Activated T-helper 17 cell treated with anti-CD3 and anti-CD28 coated beads, Interleukin-2, amount 50 U/mL, for 72 hours (primary cell): ENCODE results near the gene EGR1. TPM values are rescaled to one million over a fixed set of nuclear protein-coding genes. Genes with fewer than 3 reads are reported as not detected.
"Not testable (repeated sequence)": the region's sequence is repeated elsewhere in the genome, so short reads cannot be mapped to it uniquely, and the experiment has no call there.

Experiments
- ATAC-seq: fragments of 150-1000 bp; cut with Tn5 transposase; replicated peaks from 2 replicates; pipeline ENCODE4 v1.10.0; 2021; ENCODE audit warnings: mild to moderate bottlenecking, moderate library complexity
- H3K27ac Mint-ChIP-seq: one replicate; pipeline ENCODE4 v1.8.0; 2022; ENCODE audit warnings: mixed read lengths
- H3K27me3 Mint-ChIP-seq: one replicate; pipeline ENCODE4 v1.8.0; 2022; ENCODE audit warnings: mixed read lengths
- H3K36me3 Mint-ChIP-seq: one replicate; pipeline ENCODE4 v1.8.0; 2022; ENCODE audit warnings: low read depth, mild to moderate bottlenecking, mixed read lengths
- H3K4me1 Mint-ChIP-seq: one replicate; pipeline ENCODE4 v1.8.0; 2022; ENCODE audit warnings: mixed read lengths
- H3K4me3 Mint-ChIP-seq: one replicate; pipeline ENCODE4 v1.8.0; 2022; ENCODE audit warnings: mild to moderate bottlenecking, mixed read lengths
- H3K9me3 Mint-ChIP-seq: one replicate; pipeline ENCODE4 v1.8.0; 2022; ENCODE audit warnings: mixed read lengths
- total RNA-seq, 2 donors: library from RNA; stranded (reverse); gene quantifications; one replicate each; pipeline ENCODE4 v1.2.3, GENCODE V29; 2022

Gene EGR1
- total RNA-seq, 2 donors from 2014 or later, result 14.0 to 77.6 TPM

DNA sequence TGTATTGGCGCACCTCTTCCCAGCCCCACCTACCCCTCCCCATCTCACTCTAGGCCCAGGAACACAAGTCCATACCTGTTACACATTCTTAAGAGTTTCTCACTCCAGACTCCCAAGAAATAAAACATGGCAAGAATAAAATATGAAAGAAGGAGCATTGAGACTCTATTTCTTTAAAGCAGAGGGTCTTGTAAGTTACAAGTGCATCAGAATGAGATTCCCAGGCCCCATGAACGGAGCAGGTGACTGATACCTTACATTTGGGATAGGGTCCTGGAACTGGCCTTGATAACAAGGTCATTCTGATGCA lies 5.7 kb downstream of the EGR1 start:
- H3K4me3 Mint-ChIP-seq, result no peak overlapping the region
- peaks cover 30% of the 10 kb centered on the region for H3K36me3 Mint-ChIP-seq
- H3K9me3 Mint-ChIP-seq, result no peaks in the 10 kb centered on the region
- H3K4me1 Mint-ChIP-seq, result peaks cover 22% of the 10 kb centered on the region
- no peak for ATAC-seq
- no peak overlapping the region for H3K27ac Mint-ChIP-seq
- peaks cover 5% of the 10 kb centered on the region for H3K27me3 Mint-ChIP-seq

DNA sequence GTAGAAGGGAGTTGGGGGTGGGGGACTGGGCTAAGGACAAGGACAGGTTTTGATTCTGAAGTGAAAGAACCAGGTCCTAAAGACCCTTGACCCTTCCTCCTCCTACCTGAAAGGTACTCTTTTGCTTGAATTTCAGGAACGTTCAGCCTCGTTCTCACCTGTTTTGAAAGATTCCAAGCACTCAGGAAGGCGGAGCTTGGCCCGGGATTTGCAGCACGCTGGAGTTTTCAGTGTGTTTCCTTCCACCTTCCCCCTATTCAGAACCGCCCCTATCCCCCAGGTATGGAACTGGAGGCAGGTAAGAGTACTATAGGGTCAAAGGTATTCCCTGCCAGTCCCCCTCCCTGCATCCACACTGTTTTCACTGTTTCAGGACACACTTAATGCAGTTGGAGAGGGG lies 7.1 kb downstream of the EGR1 start:
- Mint-ChIP-seq H3K27ac (no peak overlapping the region), H3K36me3 (peaks cover 16% of the 10 kb centered on the region), H3K27me3 (peaks cover 5% of the 10 kb centered on the region), H3K4me3 (no peak overlapping the region), H3K4me1 (peaks cover 15% of the 10 kb centered on the region), H3K9me3 (no peaks in the 10 kb centered on the region)
- ATAC-seq, result no peak

DNA sequence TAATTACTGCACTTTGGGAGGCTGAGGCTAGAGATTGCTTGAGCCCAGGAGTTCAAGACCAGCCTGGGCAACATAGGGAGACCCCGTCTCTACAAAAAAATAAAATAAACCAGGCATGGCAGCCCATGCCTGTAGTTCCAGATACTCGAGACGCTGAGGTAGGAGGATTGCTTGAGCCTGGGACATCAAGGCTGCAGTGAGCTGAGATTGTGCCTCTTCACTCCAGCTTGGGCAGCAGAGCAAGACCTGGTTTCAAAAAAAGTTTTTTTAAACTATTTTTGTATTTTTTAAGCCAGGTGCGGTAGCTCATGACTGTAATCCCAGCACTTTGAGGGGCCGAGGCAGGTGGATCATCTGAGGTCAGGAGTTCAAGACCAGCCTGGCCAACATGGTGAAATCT lies 7.9 kb downstream of the EGR1 start:
- not testable (repeated sequence) for H3K4me1 Mint-ChIP-seq, H3K9me3 Mint-ChIP-seq, H3K36me3 Mint-ChIP-seq, H3K4me3 Mint-ChIP-seq, H3K27ac Mint-ChIP-seq, H3K27me3 Mint-ChIP-seq, ATAC-seq

DNA sequence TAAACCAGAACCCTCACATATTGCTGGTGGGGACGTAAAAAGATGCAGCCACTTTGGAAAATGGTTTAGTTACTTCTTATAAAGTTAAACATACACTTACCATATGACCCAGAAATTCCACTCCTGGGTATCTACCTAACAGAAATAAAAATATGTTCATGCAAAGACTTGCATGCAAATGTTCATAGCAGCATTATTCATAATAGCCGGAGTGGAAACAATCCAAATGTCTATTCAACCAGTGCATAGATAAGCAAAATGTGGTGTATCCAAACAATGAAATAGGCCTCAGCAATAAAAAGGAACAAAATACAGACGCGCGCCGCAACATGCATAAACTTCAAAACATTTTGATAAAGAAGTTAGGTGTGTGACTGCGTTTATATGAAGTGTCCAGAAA lies 11.6 kb downstream of the EGR1 start:
- no peak overlapping the region for H3K4me3 Mint-ChIP-seq
- no peak overlapping the region for H3K27ac Mint-ChIP-seq
- H3K36me3 Mint-ChIP-seq, result no peaks in the 10 kb centered on the region
- H3K9me3 Mint-ChIP-seq, result no peaks in the 10 kb centered on the region
- peaks cover 9% of the 10 kb centered on the region for H3K27me3 Mint-ChIP-seq
- no peak for ATAC-seq
- no peaks in the 10 kb centered on the region for H3K4me1 Mint-ChIP-seq

DNA sequence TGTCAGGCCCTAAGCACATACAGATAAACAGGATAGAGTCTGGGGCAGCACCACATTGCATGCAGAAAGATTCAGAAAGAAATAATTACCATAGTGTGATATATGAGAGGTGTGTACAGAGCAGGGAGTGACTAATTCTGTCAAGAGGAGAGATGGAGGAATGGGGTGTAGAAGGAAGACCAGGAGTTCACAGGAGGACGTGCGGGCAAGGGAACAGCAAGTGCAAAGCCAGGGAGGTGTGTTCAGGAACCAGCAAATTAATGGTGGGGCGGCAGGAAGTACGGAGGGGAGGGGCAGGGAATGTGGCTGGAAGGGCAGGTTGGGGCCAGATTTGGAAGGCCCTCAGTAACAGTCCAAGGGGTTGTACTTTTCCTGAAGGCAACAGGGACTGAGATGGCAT lies 17.4 kb downstream of the EGR1 start:
- H3K36me3 Mint-ChIP-seq, result no peaks in the 10 kb centered on the region
- no peak overlapping the region for H3K27ac Mint-ChIP-seq
- no peaks in the 10 kb centered on the region for H3K9me3 Mint-ChIP-seq
- H3K4me1 Mint-ChIP-seq, result no peaks in the 10 kb centered on the region
- H3K4me3 Mint-ChIP-seq, result no peak overlapping the region
- peaks cover 5% of the 10 kb centered on the region for H3K27me3 Mint-ChIP-seq
- no peak for ATAC-seq

DNA sequence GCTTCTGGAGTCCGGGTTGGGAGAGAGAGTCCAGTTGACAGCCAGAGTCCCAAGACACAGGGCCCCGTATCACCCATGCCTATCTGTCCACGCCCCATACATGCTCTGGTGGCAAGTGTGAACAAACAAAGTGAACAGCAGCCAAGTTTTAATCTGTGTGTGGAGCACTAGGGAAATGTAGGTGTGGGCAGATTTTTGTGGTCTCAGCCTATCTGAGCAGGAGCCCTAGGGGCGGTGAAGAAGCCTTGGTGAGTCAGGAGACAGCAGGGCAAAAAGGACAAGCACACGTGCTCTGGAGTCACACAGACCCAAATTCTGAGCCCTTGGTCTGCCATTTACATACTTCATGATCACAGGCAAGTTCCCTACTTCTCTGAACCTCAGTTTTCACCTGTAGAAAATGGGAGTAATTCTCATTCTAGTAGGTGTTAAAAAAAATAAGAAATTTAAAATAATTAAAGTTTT lies 23.2 kb downstream of the EGR1 start:
- Mint-ChIP-seq H3K27ac (no peak overlapping the region), H3K4me3 (no peak overlapping the region), H3K36me3 (no peaks in the 10 kb centered on the region), H3K9me3 (no peaks in the 10 kb centered on the region), H3K4me1 (peaks cover 12% of the 10 kb centered on the region), H3K27me3 (peaks cover 12% of the 10 kb centered on the region)
- no peak for ATAC-seq

DNA sequence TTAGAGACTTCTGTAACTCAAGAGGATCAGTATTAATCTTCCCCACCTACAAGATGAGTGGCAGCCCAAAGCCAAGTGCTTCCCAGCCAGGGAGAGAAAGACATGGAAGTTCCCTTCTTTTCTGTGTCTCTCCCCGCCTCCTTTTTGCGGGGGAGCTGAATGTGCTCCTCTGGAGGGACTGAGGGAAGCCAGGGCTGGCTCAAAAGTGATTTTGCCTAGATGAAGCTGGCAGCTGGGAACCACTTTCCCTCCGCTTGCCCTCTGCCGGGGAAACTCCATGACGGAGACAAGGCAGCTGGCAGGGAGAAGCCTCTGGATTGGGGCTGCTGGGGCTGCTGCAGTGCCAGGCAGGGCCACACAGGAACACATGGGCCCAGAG lies 24.4 kb downstream of the EGR1 start:
- H3K27me3 Mint-ChIP-seq, result peaks cover 12% of the 10 kb centered on the region
- ATAC-seq, result no peak
- H3K4me3 Mint-ChIP-seq, result no peak overlapping the region
- H3K36me3 Mint-ChIP-seq, result no peaks in the 10 kb centered on the region
- H3K9me3 Mint-ChIP-seq, result no peaks in the 10 kb centered on the region
- peaks cover 12% of the 10 kb centered on the region for H3K4me1 Mint-ChIP-seq
- H3K27ac Mint-ChIP-seq, result no peak overlapping the region

DNA sequence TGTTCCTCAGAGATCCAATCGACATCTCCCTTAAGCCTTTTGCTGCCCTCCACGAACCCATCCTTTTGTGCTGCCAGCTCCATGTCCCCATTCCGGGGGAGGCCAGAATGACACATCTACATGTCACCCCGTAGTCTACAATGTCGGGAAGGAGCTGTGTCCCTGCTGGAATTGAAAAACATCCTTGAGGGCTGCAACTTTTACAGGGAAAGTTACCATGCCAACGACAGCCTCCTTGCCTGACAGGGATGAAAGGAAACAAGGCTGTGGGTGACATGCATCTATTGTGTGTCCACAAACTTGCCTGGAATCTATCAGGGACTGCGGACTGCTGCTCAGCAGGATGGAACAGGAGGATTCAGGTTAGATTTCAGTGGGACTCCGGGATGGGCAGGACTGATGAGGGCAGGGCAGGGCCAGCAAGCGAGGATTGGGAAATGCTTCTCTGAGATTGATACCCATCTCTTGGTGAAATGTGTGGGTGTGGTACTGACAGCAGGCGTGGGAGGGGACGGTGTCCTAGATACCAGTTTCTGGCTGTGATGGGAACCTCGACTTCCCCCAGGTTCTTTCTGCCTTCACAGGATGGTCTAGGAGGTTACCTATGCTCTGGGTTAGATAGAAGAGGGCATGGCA lies 25.5 kb downstream of the EGR1 start:
- Mint-ChIP-seq H3K4me3 (peak overlapping the region; percentile 60), H3K4me1 (peaks cover 12% of the 10 kb centered on the region), H3K9me3 (no peaks in the 10 kb centered on the region), H3K27ac (no peak overlapping the region), H3K27me3 (peaks cover 12% of the 10 kb centered on the region), H3K36me3 (no peaks in the 10 kb centered on the region)
- no peak for ATAC-seq

DNA sequence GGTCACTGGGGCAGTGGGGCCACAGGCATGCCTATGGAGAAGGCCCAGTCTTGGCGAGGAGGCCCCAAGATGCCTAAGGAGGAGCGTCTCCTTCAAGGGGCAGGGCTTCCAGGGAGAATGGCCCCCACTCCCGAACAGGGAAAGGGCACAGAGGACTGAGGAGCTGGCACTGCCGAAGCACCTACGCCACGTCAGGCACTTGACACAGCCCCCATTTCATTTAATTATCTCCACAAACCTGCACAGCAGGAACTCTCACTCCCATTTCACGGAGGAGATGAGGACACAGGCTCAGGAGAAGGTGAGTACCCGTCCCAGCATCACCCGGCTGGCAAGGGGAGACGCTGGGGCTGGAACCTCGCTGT lies 26.0 kb downstream of the EGR1 start:
- ATAC-seq, result no peak

DNA sequence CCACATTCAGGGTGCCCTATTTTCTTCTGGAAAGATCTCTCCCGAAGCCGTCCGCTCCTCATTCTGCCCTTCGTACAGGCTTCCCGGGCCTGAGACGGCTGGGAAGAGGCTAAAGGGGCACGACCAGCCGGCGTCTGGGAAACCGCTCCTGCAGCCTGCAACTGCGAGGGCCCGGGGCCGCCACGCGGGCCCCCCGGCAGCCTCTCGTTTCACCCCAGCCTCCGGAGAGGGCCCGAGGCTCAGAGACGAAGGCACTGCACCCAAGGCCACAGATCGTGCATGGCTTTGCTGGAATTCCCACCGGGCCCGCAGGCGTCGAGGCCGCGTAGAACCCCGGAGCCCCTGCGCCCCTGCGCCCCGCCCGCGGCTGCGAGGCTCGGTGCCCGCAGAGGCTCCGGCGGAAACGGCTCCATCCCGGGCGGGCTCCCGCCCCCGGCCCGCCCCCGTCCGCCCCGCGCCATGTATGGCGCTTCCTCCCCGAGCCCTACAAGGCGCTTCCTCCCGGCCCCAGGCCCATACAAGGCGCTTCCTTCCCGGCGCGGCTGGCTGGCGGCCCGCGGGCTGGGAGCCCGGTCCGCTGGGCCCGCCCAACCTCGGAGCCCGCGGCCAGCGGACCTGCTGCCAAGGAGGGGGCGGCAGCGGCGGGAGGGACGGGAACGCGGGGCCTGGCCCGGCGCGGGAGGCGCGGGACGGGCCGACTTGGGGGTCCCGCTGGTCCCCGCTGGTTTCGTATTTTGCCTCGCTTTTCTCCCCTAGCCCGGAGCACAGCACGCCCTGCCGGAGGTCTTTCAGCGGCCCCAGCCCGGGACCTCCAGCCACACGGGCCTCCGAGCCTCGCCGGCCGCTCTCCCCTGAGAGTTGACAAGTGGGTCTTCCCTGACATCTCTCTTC lies 26.6 kb downstream of the EGR1 start:
- H3K9me3 Mint-ChIP-seq, result no peaks in the 10 kb centered on the region
- peak overlapping the region; percentile 87 for H3K27ac Mint-ChIP-seq
- peak; percentile 99 for ATAC-seq
- H3K4me1 Mint-ChIP-seq, result peaks cover 12% of the 10 kb centered on the region
- no peaks in the 10 kb centered on the region for H3K36me3 Mint-ChIP-seq
- H3K4me3 Mint-ChIP-seq, result peak overlapping the region; percentile 93
- H3K27me3 Mint-ChIP-seq, result peaks cover 12% of the 10 kb centered on the region

More for the DNA sequence above, 26.0 kb downstream of the EGR1 start:
- no peaks in the 10 kb centered on the region for H3K9me3 Mint-ChIP-seq
- H3K27me3 Mint-ChIP-seq, result peaks cover 12% of the 10 kb centered on the region
- H3K27ac Mint-ChIP-seq, result no peak overlapping the region
- H3K4me3 Mint-ChIP-seq, result peak overlapping the region; percentile 60
- no peaks in the 10 kb centered on the region for H3K36me3 Mint-ChIP-seq
- peaks cover 12% of the 10 kb centered on the region for H3K4me1 Mint-ChIP-seq

DNA sequence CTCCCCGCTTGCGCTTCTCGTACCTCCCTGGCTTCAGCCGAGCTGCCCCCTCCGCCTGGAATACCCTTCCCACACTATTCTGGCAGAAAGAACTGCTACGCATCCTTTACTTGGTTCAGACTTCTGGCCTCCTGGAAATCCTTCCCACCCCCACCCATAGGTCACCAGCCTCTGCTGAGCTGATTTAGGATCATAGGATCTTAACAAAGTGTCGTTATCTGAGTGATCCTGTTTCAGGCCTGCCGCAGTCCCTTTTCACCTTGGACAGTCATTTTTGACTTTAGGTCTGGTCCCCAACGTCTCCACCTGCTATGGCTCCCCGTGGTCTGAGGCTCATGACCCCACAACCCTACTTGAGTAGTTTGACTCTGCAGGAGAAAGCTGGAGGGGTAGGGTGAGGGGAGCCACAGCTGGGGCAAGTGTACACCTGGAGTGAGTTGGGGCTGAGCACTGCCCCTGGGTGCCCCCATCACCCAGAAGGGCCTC lies 27.3 kb downstream of the EGR1 start:
- H3K27ac Mint-ChIP-seq, result peak overlapping the region; percentile 87
- H3K9me3 Mint-ChIP-seq, result no peaks in the 10 kb centered on the region
- H3K36me3 Mint-ChIP-seq, result no peaks in the 10 kb centered on the region
- no peak for ATAC-seq
- H3K27me3 Mint-ChIP-seq, result peaks cover 12% of the 10 kb centered on the region
- H3K4me3 Mint-ChIP-seq, result peak overlapping the region; percentile 93
- H3K4me1 Mint-ChIP-seq, result peaks cover 12% of the 10 kb centered on the region

DNA sequence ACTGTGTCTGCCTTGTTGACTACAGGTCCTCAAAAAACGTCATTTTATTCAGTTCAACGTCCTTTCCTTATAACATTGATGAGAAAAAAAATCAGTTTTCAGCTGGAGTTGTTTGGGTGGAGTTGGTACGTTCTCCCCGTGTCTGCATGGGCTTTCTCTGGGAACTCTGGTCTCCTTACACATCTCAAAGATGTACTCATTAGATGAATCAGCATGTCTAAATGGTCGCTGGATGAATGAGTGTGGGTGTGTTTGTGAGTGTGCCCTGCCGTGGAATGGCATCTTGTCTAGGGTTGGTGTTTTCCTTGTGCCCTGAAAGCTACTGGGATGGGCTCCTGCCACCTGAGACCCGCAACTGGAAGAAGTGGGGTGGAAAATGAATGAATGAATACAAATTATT lies 30.1 kb downstream of the EGR1 start:
- H3K36me3 Mint-ChIP-seq, result no peaks in the 10 kb centered on the region
- no peak overlapping the region for H3K4me3 Mint-ChIP-seq
- H3K9me3 Mint-ChIP-seq, result no peaks in the 10 kb centered on the region
- peaks cover 8% of the 10 kb centered on the region for H3K27me3 Mint-ChIP-seq
- H3K27ac Mint-ChIP-seq, result no peak overlapping the region
- peaks cover 12% of the 10 kb centered on the region for H3K4me1 Mint-ChIP-seq
- no peak for ATAC-seq

DNA sequence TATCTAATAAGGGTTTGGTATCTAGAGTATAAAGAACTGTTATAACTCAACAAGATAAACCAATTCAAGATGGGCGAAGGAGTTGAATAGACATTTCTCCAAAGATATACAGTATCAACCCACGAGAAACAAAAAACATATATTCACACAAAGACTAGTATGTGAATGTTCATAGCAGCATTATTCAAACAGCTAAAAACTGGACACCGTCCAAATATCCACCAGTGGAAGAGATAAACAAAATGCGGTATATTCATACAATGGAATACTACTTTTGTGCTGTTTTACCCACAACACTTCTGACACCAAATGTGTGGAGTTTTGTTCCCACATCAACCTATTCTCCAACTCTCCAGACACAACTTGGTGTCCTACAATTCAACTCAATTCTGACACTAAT lies 33.1 kb downstream of the EGR1 start:
- no peak overlapping the region for H3K27ac Mint-ChIP-seq

DNA sequence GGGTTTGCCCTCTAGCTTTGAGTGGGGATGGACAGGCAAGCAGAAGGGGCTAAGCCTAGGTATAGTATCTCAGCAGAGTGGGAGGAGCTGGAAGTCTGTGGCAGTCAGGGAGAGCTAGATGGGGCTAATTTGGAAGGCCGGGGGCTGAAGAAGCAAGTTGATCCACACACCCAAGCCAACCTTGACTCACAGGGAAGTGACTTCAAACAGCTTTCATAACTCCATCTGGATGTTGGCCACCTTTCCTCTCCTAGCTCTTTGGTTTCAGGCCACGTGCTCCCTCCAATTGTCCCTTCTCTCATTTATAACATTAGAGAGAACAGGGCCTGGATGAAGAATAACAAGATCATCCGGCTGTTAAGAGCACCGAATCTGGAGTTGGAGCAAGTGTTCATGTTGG lies 36.8 kb downstream of the EGR1 start:
- Mint-ChIP-seq H3K27ac (peak overlapping the region; percentile 41), H3K4me3 (no peak overlapping the region), H3K27me3 (no peaks in the 10 kb centered on the region), H3K9me3 (no peaks in the 10 kb centered on the region), H3K4me1 (no peaks in the 10 kb centered on the region), H3K36me3 (peaks cover 9% of the 10 kb centered on the region)
- ATAC-seq, result no peak

More for the DNA sequence above, 33.1 kb downstream of the EGR1 start:
- no peak for ATAC-seq
- Mint-ChIP-seq H3K4me3 (no peak overlapping the region), H3K36me3 (no peaks in the 10 kb centered on the region), H3K4me1 (no peaks in the 10 kb centered on the region), H3K27me3 (no peaks in the 10 kb centered on the region), H3K9me3 (no peaks in the 10 kb centered on the region)

DNA sequence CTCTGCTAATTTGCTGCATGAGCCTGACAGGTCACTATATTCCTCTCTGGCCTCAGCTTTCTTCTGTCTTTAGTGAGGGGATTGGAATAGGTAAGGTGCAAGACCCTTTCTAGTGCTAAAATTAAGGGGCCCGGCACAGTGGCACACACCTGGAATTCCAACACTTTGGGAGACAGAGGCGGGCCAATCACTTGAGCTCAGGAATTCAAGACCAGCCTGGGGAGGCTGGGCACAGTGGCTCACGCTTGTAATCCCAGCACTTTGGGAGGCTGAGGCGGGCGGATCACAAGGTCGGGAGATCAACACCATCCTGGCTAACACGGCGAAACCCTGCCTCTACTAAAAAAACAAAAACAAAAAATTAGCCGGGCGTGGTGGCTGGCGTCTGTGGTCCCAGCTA lies 37.2 kb downstream of the EGR1 start:
- no peak overlapping the region for H3K4me3 Mint-ChIP-seq
- H3K27ac Mint-ChIP-seq, result peak overlapping the region; percentile 41
- ATAC-seq, result no peak
- no peaks in the 10 kb centered on the region for H3K27me3 Mint-ChIP-seq
- H3K4me1 Mint-ChIP-seq, result no peaks in the 10 kb centered on the region
- H3K36me3 Mint-ChIP-seq, result peaks cover 13% of the 10 kb centered on the region
- no peaks in the 10 kb centered on the region for H3K9me3 Mint-ChIP-seq
